Stimulated activated CD4-positive, alpha-beta T cell treated with anti-CD3 and anti-CD28 coated beads, Interleukin-4, amount 100 ng/mL, for 4 hours (primary cell): ENCODE data around the gene WDR6.

Experiments used
- DNase-seq, 2 experiments: peaks; one replicate each; pipeline ENCODE4 v3.0.0-alpha.2; 2020

Gene WDR6

GRCh38 chr3:49015072-49015471 lies 7.9 kb downstream of the WDR6 start:
- DNase-seq = no peak

GRCh38 chr3:49015765-49016164 lies 8.6 kb downstream of the WDR6 start:
- DNase-seq = no peak

- no peak for DNase-seq
Measured at GRCh38 chr3:49016414-49017228, 9.4 kb downstream of the WDR6 start.

GRCh38 chr3:49017229-49017970 lies 10.2 kb downstream of the WDR6 start:
- no peak for DNase-seq

- peak; percentile 39 to 54 for DNase-seq
Measured at GRCh38 chr3:49017971-49018706, 10.9 kb downstream of the WDR6 start, which contains the start of gene DALRD3. Gene DALRD3, minus strand, starts transcription at chr3:49018580. Its CDS starts 16 bp downstream, at chr3:49018564.

GRCh38 chr3:49018707-49019006 lies 11.5 kb downstream of the WDR6 start:
- DNase-seq = no peak

GRCh38 chr3:49019941-49020329 lies 12.7 kb downstream of the WDR6 start:
- no peak for DNase-seq

- DNase-seq = no peak
Measured at GRCh38 chr3:49020330-49021212, 13.4 kb downstream of the WDR6 start.

GRCh38 chr3:49021213-49021812 lies 14.1 kb downstream of the WDR6 start:
- peak; percentile 97 to 99 for DNase-seq

GRCh38 chr3:49021813-49022687 lies 14.9 kb downstream of the WDR6 start, which contains the start of gene NDUFAF3:
Gene NDUFAF3, plus strand, starts transcription at chr3:49022121. Its CDS starts 24 bp downstream, at chr3:49022145.
- DNase-seq = peak; percentile 86 to 92

- no peak for DNase-seq
Measured at GRCh38 chr3:49022688-49023171, 15.5 kb downstream of the WDR6 start.

GRCh38 chr3:49023775-49024174 lies 16.6 kb downstream of the WDR6 start:
- DNase-seq = no peak

GRCh38 chr3:49024449-49024848 lies 17.3 kb downstream of the WDR6 start:
- DNase-seq = no peak

GRCh38 chr3:49025005-49025792 lies 18.0 kb downstream of the WDR6 start:
- DNase-seq = no peak

GRCh38 chr3:49025793-49026520 lies 18.8 kb downstream of the WDR6 start:
- no peak for DNase-seq

- DNase-seq = no peak
Measured at GRCh38 chr3:49026536-49026935, 19.3 kb downstream of the WDR6 start.

GRCh38 chr3:49027634-49028033 lies 20.4 kb downstream of the WDR6 start:
- no peak for DNase-seq

- no peak for DNase-seq
Measured at GRCh38 chr3:49028298-49028672, 21.1 kb downstream of the WDR6 start.
